Measurements from ENCODE around the gene SLC12A7.
A peak's percentile ranks its signal among the peaks of the same experiment; 100 is the strongest.

SLC12A7 gene

GRCh38 chr5:1143670-1143951, 31.7 kb upstream of the SLC12A7 start:
- no peak for DNase-seq
- in situ Hi-C loops (cut with MboI; ENCODE audit: low pct_unique_long_range_greater_than_20kb, low sequenced_read_pairs), result no loop called here

- in situ Hi-C loops (cut with MboI; ENCODE audit: low pct_unique_long_range_greater_than_20kb, low sequenced_read_pairs), result no loop called here
- no peak for DNase-seq
Observed at GRCh38 chr5:1142886-1143669, 31.2 kb upstream of the SLC12A7 start.

- in situ Hi-C loops (cut with MboI; ENCODE audit: low pct_unique_long_range_greater_than_20kb, low sequenced_read_pairs), result no loop called here
- DNase-seq, result no peak
Observed at GRCh38 chr5:1141834-1142233, 30.0 kb upstream of the SLC12A7 start.

- no peak for DNase-seq
- in situ Hi-C loops (cut with MboI; ENCODE audit: low pct_unique_long_range_greater_than_20kb, low sequenced_read_pairs), result no loop called here
Observed at GRCh38 chr5:1140818-1141189, 28.9 kb upstream of the SLC12A7 start.

- DNase-seq, result peak; percentile 83
- in situ Hi-C loops (cut with MboI; ENCODE audit: low pct_unique_long_range_greater_than_20kb, low sequenced_read_pairs), result no loop called here
Observed at GRCh38 chr5:1140171-1140817, 28.4 kb upstream of the SLC12A7 start.

GRCh38 chr5:1139331-1140170, 27.7 kb upstream of the SLC12A7 start:
- in situ Hi-C loops (cut with MboI; ENCODE audit: low pct_unique_long_range_greater_than_20kb, low sequenced_read_pairs), result no loop called here
- no peak for DNase-seq

- in situ Hi-C loops (cut with MboI; ENCODE audit: low pct_unique_long_range_greater_than_20kb, low sequenced_read_pairs), result no loop called here
Observed at GRCh38 chr5:1138445-1139245, 26.8 kb upstream of the SLC12A7 start.

GRCh38 chr5:1137567-1138444, 25.9 kb upstream of the SLC12A7 start:
- in situ Hi-C loops (cut with MboI; ENCODE audit: low pct_unique_long_range_greater_than_20kb, low sequenced_read_pairs), result no loop called here
- DNase-seq, result peak; percentile 35

More at GRCh38 chr5:1138445-1139245, 26.8 kb upstream of the SLC12A7 start:
- DNase-seq, result no peak

- in situ Hi-C loops (cut with MboI; ENCODE audit: low pct_unique_long_range_greater_than_20kb, low sequenced_read_pairs), result no loop called here
Observed at GRCh38 chr5:1136814-1137213, 25.0 kb upstream of the SLC12A7 start.

GRCh38 chr5:1135696-1136525, 24.0 kb upstream of the SLC12A7 start:
- in situ Hi-C loops (cut with MboI; ENCODE audit: low pct_unique_long_range_greater_than_20kb, low sequenced_read_pairs), result no loop called here

More at GRCh38 chr5:1136814-1137213, 25.0 kb upstream of the SLC12A7 start:
- no peak for DNase-seq

GRCh38 chr5:1134478-1134877, 22.6 kb upstream of the SLC12A7 start:
- DNase-seq, result no peak

More at GRCh38 chr5:1135696-1136525, 24.0 kb upstream of the SLC12A7 start:
- DNase-seq, result no peak

GRCh38 chr5:1133510-1134201, 21.8 kb upstream of the SLC12A7 start:
- no peak for DNase-seq
- in situ Hi-C loops (cut with MboI; ENCODE audit: low pct_unique_long_range_greater_than_20kb, low sequenced_read_pairs), result no loop called here

More at GRCh38 chr5:1134478-1134877, 22.6 kb upstream of the SLC12A7 start:
- in situ Hi-C loops (cut with MboI; ENCODE audit: low pct_unique_long_range_greater_than_20kb, low sequenced_read_pairs), result no loop called here

- DNase-seq, result no peak
- in situ Hi-C loops (cut with MboI; ENCODE audit: low pct_unique_long_range_greater_than_20kb, low sequenced_read_pairs), result no loop called here
Observed at GRCh38 chr5:1133108-1133507, 21.2 kb upstream of the SLC12A7 start.

GRCh38 chr5:1132570-1132969, 20.7 kb upstream of the SLC12A7 start:
- in situ Hi-C loops (cut with MboI; ENCODE audit: low pct_unique_long_range_greater_than_20kb, low sequenced_read_pairs), result no loop called here
- no peak for DNase-seq

GRCh38 chr5:1131726-1132125, 19.9 kb upstream of the SLC12A7 start:
- in situ Hi-C loops (cut with MboI; ENCODE audit: low pct_unique_long_range_greater_than_20kb, low sequenced_read_pairs), result no loop called here
- no peak for DNase-seq

- no peak for DNase-seq
- in situ Hi-C loops (cut with MboI; ENCODE audit: low pct_unique_long_range_greater_than_20kb, low sequenced_read_pairs), result no loop called here
Observed at GRCh38 chr5:1131191-1131621, 19.3 kb upstream of the SLC12A7 start.

All from KBM-7 (cell line).